Body of pancreas (tissue), 4 donors: ENCODE measurements around the gene CPEB2. TPM values are rescaled to one million over a fixed set of nuclear protein-coding genes. Genes with fewer than 3 reads are reported as not detected.
A peak's percentile ranks its signal among the peaks of the same experiment; 100 is the strongest.

Experiments used
- ATAC-seq: fragments of 150-250 bp; one replicate; pipeline ENCODE4 v1.9.1; 2016
- DNase-seq, 4 donors: peaks; one replicate each; pipeline ENCODE4 v3.0.0-alpha.2; 2019
- H3K27ac ChIP-seq, 4 donors: fragments of 200-600 bp; sonication (generic); 1 replicate in 3 of 4; 2 replicates in 1 of 4; pipeline versions ENCODE4 v1.5.1 to v1.6.1; 2016 to 2019; ENCODE audit warnings: mild to moderate bottlenecking in 1 of 4, mixed read lengths in 1 of 4, moderate library complexity in 1 of 4
- H3K27me3 ChIP-seq, 2 donors: fragments of 200-600 bp; sonication (generic); one replicate each; pipeline ENCODE4 v1.6.0; 2016; ENCODE audit warnings: mild to moderate bottlenecking in 1 of 2
- H3K36me3 ChIP-seq, 2 donors: fragments of 200-600 bp; sonication (generic); replicated peaks in 1 of 2; 2 replicates each; pipeline ENCODE4 v1.5.1; 2016; ENCODE audit warnings: low read depth in 2 of 2; ENCODE audit not compliant: insufficient read depth in 1 of 2
- H3K4me1 ChIP-seq: fragments of 200-600 bp; sonication (generic); one replicate; pipeline ENCODE4 v1.6.0; 2016
- H3K4me3 ChIP-seq, 2 donors: fragments of 200-600 bp; sonication (generic); 1 replicate in 1 of 2; 2 replicates in 1 of 2; pipeline ENCODE4 v1.5.1; 2016 to 2019
- H3K9me3 ChIP-seq, 3 donors: fragments of 200-600 bp; sonication (generic); 1 replicate in 2 of 3; 2 replicates in 1 of 3; pipeline ENCODE4 v1.5.1; 2016
- CTCF ChIP-seq, 7 experiments: fragments of 450-650 bp in 4 of 7; fragments of 200-600 bp in 3 of 7; sonication (generic) in 3 of 7; IDR thresholded peaks; one replicate each; pipeline ENCODE4 v1.5.1; 2016 to 2019; ENCODE audit warnings: antibody characterized with exemption in 7 of 7
- POLR2A ChIP-seq, 3 donors: fragments of 450-650 bp; IDR thresholded peaks; one replicate each; pipeline ENCODE4 v1.6.1; 2016; ENCODE audit warnings: antibody characterized with exemption in 3 of 3, mild to moderate bottlenecking in 2 of 3
- WGBS, 2 donors: methylation state at CpG; one replicate each; pipeline ENCODE4 v1.1.5; 2017; 5-methylcytosine and 5-hydroxymethylcytosine counted together
- intact Hi-C: fragments of 100-400 bp; cut with DNase I; formaldehyde crosslinking; loops from one replicate; pipeline ENCODE4 v1.15.1; 2023
- total RNA-seq, 2 donors: library from RNA; depleted of rRNA; stranded (reverse); fragments of >200 nt; gene quantifications; one replicate each; pipeline ENCODE4 v1.1.0, GENCODE V29; 2016

Gene CPEB2
- total RNA-seq, 2 donors from 2014 or later: 6.6 to 8.0 TPM

- Histone ChIP-seq H3K4me3 (no peak overlapping the region), H3K9me3 (no peaks in the 10 kb centered on the region), H3K4me1 (peaks cover 32% of the 10 kb centered on the region), H3K27ac (no peak overlapping the region), H3K36me3 (peaks cover 0 to 6% of the 10 kb centered on the region in 2 donors), H3K27me3 (no peaks in the 10 kb centered on the region)
- TF ChIP-seq POLR2A (IDR thresholded peaks at IDR 0.05) (no peak), CTCF (IDR thresholded peaks at IDR 0.05) (no peak)
- intact Hi-C loops: no loop called here
- ATAC-seq: peak; percentile 77
- no peak for DNase-seq
Measured at GRCh38 chr4:15035159-15035558, 32.9 kb downstream of the CPEB2 start.

GRCh38 chr4:15037923-15038541 is 35.8 kb downstream of the CPEB2 start:
- Histone ChIP-seq H3K36me3 (peaks cover 0 to 3% of the 10 kb centered on the region in 2 donors), H3K4me3 (no peak overlapping the region), H3K27me3 (no peaks in the 10 kb centered on the region), H3K27ac (no peak overlapping the region), H3K4me1 (peaks cover 30% of the 10 kb centered on the region), H3K9me3 (no peaks in the 10 kb centered on the region)
- intact Hi-C loops: no loop called here
- TF ChIP-seq CTCF (IDR thresholded peaks at IDR 0.05): no peak
- no peak for TF ChIP-seq POLR2A (IDR thresholded peaks at IDR 0.05)
- ATAC-seq (no peak), DNase-seq (no peak)

GRCh38 chr4:15040916-15041463 is 38.7 kb downstream of the CPEB2 start:
- ATAC-seq: no peak
- Histone ChIP-seq H3K4me1 (peaks cover 12% of the 10 kb centered on the region), H3K9me3 (no peaks in the 10 kb centered on the region), H3K36me3 (no peaks in the 10 kb centered on the region), H3K27ac (no peak overlapping the region), H3K27me3 (no peaks in the 10 kb centered on the region), H3K4me3 (no peak overlapping the region)
- TF ChIP-seq CTCF (IDR thresholded peaks at IDR 0.05) (no peak), POLR2A (IDR thresholded peaks at IDR 0.05) (no peak)
- intact Hi-C loops: no loop called here
- WGBS, 2 donors: 86 to 92% methylated on average over 3 of the region's 3 CpGs
- DNase-seq: no peak

GRCh38 chr4:15042529-15043167 is 40.4 kb downstream of the CPEB2 start:
- TF ChIP-seq CTCF (IDR thresholded peaks at IDR 0.05) (no peak), POLR2A (IDR thresholded peaks at IDR 0.05) (no peak)
- WGBS, 2 donors: 46 to 51% methylated on average over 4 of the region's 4 CpGs
- Histone ChIP-seq H3K4me1 (peaks cover 12% of the 10 kb centered on the region), H3K27me3 (no peaks in the 10 kb centered on the region), H3K36me3 (no peaks in the 10 kb centered on the region), H3K9me3 (no peaks in the 10 kb centered on the region), H3K27ac (peak overlapping the region in 1 of 4 donors; percentile 21), H3K4me3 (no peak overlapping the region)
- DNase-seq (no peak), ATAC-seq (peak; percentile 40)
- intact Hi-C loops: no loop called here
